Hematopoietic multipotent progenitor cell (in vitro differentiated cells): ENCODE measurements around the gene FBXW8. TPM values are rescaled to one million over a fixed set of nuclear protein-coding genes. Genes with fewer than 3 reads are reported as not detected.
A peak's percentile ranks its signal among the peaks of the same experiment; 100 is the strongest.

ENCODE experiments used
- DNase-seq, 3 donors: peaks; one replicate each; pipeline ENCODE4 v3.0.0-alpha.2; 2011 to 2015; ENCODE audit warnings: low read depth in 2 of 3, low spot score in 2 of 3
- total RNA-seq: library from RNA; depleted of rRNA; stranded (reverse); fragments of >200 nt; gene quantifications from one replicate; pipeline ENCODE4 v1.2.3, GENCODE V29; 2012

Gene FBXW8
- total RNA-seq, 1 donor = 18.9 TPM

DNA sequence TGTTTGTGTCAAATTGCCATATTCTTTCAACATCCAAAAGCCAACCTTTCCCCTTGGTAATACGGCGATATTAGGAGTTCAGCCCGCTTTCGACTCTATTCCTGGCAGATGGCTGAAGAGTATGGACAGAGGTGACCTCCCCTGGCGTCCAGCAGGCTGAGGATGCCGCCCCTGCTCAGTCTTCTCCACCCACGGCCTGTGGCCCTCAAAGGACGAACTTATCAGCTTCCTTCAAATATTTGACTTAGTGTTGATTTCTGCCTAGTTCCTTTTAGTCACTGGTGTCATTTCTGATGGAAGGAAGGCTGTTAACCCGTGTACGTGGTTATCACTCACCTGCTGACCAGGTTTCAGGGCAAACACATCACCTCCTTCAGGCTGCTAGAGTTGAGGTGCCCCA lies 123.5 kb downstream of the FBXW8 start:
- no peak for DNase-seq

DNA sequence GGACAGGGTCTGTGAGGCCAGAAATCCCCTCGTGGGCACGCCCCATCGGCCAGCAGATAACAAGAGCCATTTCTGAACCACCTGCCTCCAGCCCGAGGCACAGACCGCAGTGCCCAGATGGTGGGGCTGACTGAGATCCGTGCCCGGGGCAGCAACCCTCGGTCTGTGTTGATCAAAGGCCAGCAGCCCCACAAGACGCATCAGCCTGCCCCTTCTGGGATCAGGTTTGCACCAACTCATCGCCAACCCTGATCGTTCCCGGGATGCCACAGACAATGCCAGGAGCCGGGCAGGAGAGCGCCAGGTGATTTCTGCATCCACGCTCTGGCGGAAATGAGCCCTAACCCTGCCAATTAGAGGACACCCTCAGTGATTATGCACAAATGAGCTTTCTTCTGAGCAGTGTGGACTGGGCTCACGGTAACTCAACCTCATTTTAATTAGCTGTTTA lies 124.0 kb downstream of the FBXW8 start:
- no peak for DNase-seq

DNA sequence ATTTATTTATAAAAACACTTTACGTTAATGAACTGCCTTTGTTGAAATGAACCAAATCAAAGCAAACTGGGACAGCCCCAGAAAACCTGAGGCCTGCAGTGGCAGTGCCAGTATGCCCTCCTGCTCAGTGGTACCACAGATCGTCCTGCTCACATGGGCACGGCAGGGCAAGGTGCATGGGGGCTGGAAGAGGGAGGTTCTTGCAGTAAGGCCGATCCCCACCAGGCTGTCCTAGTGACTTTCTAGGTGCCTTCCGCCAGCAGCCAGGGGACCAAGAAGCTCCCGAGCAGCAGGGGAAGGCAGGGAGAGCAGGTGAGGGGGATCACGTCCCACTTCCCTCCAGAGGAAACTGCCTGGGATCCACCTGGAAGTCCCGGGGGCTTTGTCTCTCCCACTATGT lies 124.5 kb downstream of the FBXW8 start:
- no peak for DNase-seq

DNA sequence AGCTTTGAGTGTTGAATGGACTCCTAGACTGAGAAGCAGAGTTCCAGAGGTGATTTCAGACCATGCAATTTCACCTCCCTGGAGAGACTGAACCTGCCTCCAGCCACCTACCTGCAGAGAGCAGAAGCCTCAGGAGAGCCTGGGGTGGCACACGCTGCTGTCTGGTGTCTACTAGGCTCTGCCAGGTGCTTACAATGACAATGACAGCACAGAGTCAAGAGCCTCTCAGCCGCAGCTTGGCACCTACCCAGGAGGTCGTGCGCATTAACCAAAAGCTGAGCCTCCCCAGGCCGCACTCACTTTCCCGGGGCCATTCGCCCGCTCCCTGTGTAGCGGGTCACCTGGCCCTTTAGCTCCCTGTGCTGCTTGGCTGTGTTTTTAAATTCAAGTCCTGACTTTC lies 125.3 kb downstream of the FBXW8 start:
- no peak for DNase-seq

DNA sequence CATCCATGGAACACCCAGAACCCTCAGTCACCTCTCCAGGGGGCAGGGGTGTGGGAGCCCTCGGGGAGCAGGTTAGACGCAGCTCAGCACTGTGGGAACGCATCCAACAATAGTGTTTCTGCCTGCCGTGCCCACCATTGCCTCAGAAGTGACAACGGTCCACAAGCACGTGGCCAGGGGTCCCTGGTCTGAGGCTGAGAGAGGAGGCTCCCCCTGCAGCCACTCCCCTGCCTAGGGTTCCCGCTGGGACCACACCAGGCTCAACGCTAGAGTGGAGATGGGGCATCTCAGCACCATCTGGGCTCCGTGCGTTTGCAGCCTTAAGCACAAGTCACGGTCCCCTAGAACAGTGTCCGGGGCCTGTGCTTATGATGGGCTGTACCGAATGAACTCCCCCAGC lies 125.8 kb downstream of the FBXW8 start:
- DNase-seq = no peak

DNA sequence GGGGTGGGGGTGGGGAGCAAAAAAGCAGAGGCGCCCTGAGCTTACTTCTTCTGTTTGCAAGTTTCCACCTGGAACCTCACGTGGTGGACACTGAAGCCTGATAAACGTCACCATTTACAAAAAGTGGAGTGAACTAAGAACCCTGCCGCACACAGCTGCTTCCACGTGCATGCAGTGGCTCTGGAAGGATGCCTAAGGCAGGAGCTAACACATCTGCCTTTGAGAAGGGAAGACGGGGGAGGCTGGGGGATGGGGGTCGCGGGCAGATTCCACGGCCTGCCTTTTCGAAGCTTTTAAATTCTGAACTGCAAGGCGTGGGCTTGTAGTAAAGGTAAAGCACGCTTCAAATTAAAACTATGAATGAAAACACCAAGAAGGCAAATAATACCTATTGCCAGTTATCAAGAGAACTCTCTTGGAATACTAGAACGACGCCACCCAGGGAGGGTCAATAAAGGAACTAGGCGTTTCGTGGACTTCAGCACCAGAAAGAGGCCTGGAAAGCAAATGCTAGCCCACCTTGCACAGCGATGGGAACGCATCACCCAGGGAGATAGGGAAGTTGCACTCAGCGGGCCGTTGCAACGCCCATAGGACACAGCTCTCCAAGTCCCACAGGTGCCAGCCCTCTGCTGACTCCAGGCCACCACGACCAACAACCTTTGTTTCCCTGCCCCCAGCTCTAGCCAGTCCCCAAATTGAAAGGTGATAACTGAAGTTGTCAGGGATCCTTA lies 126.7 kb downstream of the FBXW8 start:
- DNase-seq = no peak

DNA sequence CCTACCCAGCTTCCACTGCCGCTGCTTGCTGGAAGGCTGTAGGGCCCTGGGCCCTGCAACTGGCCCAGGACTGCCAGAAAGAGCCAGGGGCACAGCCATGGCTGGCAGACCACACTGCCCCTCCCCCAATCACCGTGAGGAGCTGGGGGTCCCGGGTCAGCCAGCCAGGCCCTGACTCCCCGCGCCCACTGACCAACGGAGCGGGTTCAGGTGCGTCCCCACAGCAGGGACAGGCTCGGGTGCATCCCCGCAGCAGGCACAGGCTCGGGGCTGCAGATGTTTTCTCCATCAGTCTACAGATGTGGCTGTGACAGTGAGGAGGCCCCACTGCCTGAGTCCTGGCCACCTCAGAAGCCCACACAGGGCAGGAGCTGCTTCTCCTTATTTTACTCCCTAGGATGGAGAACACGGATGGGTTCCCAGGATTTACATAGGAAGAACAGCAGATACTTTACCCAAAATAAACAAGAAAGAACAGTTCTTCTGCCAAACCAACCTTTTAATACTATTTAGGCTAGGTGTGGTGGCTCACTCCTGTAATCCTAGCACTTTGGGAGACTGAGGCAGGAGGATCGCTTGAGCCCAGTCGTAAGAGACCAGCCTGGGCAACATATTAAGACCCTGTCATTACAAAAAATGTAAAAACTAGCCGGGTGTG lies 127.4 kb downstream of the FBXW8 start:
- DNase-seq = no peak

DNA sequence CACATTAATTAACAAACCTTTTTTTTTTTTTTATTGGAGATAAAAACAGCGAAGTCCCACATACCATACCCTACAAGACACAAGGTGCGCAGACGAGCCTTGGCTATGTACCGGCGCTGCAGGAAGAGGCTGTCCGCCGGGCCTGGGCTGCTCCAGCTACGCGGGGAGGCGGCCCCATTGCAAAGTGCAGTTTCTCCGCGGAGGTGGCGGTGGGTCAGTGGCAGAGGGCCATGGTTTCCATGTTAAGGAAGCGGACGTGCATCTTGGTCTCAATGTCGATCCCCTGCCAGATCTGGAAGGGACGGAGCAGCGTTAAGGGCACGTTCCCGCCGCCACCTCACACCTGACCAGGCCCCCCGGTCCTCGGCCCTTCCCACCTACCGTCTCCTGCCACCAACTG lies 128.2 kb downstream of the FBXW8 start:
- DNase-seq = no peak

DNA sequence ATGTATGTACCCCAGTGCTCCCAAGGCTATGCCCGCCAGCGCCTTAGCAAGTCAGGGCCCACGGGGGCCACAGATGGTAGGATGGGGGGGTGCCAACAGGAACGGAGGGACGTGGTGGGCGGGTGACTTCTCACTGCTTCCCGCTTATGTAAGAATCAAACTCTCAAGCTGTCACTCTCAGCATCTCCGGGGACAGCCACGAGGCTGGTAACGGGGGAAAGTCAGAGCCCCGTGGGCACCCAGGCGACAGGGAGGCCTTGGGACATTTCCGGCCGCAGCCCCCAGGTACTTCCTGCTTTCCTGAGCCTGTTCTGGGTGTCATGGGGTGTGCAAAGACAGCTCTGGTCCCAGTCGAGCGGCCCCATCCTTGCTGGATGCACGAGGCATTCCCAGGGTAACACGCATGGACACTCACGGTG lies 129.2 kb downstream of the FBXW8 start:
- no peak for DNase-seq

DNA sequence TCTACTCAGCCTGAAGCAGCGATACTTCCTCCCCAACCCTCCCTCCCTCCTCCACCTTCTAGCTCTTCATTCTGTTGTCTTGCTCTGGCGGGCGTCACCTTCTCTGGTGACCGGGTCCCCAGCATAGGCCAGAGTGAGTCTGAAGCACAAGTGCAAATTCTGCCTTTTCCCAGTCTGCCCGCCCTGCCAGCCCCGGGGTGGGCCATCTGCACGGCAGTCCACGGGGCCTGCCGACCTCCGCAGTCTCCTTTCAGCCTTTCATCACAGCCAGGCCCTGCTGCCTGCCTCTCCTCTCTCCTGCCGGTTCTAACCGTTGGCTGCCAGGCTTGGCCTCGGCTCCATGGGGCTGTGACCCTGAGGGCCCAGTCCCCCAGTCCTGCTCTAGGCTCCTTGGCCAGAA lies 129.7 kb downstream of the FBXW8 start:
- DNase-seq = peak in 1 of 3 donors; percentile 31

DNA sequence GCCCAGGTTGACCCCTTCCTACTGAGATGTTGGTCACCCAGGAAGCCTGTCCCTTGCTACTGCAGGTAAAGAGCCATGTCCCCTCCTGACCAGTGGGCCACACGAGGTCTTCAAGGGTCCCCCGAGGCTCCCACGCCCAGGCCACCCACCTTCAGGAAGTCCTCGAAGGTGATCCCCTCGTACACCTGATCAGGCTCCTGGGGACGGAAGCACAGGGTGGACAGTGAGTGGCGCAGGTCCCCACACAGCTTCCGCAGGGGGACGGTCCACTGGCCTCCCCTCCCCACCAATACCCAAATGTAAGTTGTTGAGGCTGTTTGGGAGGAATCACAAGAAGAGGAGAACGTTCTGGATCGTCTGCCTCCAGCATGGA lies 131.0 kb downstream of the FBXW8 start:
- DNase-seq = no peak

DNA sequence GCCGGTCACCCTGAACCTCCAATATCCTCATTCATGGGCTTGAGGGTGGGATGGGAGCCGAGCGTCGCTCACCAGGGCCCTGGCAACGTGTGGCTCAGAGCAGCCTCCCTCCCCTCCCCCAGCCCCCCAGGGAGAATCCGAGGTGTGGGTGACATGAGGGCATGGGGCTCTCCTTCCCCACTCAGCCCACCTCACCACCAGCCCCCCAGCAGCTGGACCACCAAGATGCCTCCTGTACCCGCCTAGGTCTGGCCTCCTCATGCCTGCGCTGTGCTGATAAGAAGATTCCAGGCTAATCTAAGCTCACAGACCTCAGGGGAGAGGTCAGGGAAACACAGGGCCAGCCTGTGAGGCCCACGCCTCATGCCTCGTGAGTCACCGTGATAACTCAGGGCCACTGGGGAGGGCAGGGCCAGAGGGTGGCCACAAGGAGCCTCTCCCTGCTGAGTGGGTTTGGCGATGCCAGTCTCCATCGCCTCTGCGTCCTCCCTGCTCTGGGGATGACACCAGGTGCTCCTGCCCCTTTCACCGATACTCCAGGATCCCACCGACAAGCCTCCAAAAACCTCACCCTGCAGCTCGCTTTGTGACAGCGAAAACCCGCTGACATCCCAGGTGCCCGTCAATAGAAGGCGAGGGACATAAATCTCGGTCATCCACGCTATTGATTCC lies 131.6 kb downstream of the FBXW8 start:
- peak in 2 of 3 donors; percentile 90 to 94 for DNase-seq

DNA sequence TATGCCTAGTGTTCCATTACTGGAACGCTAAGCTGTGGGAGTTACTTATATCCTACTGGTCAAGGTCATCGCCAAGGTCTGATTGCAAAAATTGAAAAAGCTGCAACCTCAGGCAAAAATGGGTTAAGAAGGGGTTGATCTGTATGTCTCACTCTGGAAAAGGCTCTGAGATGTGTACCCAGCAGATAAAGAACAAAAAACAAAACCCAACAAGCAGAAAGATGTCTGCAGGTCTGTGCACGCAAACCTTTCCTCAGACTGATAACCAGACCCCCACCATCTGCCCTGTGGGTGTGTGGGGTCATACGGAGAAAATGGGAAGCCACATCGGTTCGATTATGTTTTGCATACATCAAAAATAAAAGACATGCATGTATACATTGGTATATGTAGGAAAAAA lies 132.1 kb downstream of the FBXW8 start:
- peak in 1 of 3 donors; percentile 27 for DNase-seq

DNA sequence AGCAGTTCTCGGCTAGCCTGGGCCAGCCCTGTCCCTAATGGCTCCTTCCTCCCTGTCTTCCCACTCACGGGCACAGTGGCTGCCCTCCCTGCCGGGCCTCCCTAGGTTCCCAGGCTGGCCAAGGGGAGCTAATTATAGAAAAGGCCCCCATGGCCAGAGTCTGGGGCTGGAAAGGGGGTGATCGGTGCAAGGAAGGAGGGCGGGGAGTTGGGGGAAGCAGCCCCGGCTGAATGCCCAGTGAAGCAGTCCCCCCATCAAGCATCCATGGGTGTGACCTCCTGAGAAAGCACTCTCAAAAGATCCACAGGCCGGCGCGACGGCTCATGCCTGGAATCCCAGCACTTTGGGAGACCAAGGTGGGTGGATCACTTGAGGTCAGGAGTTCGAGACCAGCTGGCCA lies 133.6 kb downstream of the FBXW8 start:
- DNase-seq = no peak

DNA sequence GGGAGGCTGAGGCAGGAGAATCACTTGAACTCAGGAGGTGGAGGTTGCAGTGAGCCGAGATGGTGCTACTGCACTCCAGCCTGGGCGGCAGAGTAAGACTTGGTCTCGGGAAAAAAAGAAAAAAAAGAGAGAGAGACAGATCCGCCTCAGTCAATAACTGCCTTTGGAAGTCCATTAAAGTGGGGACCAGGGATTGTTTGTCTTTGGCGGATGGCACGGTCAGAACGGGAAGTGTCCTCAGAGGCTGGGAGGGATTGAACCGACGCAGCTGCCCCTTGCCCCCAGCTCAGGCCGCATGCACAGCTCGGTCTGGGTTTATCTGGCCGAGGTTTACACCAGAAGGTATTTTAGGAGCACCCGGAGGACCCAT lies 134.0 kb downstream of the FBXW8 start:
- DNase-seq = no peak

DNA sequence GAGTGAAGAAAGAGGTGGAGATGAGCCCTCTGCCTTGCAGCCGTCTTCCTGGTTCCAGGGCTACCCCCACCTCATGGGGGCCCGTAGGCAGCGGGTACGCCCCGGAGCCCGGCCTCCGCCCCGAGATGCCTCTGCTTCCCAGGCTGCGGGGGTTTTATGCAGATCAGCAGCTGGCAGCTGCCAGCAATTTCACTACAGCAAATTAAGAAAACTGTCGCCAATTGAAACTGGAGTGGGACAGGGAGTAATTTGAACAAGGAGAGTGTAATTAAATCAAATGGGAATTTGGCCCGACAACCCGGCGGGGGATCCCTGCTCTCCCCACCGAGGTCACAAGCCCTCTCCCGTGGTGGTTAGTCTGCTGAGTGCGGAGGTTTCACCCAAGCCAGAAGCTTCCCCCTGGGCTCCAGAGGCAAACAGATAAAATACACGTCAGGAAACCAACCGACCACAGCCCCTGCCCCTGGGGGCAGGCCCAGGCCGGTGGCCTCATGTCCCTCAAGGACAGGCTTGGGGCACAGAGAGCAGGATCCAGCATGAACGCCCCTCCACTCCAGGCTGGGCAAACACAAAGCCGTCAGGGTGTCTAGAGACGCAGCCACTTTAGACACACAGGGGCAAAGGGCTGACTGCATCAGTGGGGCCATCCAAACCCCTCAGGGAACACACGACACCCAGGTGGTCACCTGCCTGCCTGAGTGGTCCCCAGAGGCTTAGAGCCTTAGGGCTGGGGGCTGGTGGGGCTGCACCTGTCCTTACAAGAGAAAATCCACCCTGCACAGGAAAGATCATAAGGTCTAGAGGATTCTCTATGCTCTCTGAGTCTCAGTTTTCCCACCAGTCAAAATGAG lies 134.6 kb downstream of the FBXW8 start:
- peak in 2 of 3 donors; percentile 68 to 74 for DNase-seq

DNA sequence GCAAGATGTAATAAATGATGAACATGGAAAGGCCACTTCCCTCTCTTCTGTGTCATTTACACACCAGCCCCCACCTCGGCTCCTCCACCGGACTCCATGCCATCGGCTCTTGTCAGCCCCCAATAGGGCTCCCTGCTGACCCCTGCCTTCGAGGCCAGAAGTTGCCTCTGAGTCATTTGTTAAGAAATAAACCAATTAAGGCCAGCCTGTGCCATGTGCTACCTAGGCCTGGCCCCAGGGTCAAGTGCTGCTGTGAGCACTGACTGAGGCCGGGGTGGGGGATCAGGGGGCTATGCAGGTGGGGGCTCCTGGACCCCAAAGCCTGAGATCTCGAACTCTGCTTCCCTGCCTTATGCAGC lies 135.2 kb downstream of the FBXW8 start:
- DNase-seq = peak in 2 of 3 donors; percentile 25 to 60

DNA sequence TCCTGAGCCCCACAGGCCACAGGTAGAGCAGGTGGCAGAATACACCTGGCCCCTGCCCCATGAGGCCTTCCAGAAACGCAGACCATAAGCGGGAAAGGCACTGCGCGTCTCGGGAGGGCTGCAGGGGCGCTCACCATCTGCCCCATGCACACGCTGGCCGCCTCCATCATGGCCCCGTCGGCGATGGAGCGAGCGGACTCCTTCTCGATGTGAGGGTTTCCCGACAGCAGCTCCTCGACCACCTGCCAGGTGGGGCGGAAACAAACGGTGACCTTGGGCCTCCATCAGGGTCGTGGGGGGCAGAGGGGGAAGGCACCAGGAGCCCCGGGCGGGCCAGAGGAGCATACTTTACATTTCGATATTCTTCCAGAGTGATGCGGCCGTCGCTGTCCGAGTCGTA lies 135.7 kb downstream of the FBXW8 start:
- no peak for DNase-seq

DNA sequence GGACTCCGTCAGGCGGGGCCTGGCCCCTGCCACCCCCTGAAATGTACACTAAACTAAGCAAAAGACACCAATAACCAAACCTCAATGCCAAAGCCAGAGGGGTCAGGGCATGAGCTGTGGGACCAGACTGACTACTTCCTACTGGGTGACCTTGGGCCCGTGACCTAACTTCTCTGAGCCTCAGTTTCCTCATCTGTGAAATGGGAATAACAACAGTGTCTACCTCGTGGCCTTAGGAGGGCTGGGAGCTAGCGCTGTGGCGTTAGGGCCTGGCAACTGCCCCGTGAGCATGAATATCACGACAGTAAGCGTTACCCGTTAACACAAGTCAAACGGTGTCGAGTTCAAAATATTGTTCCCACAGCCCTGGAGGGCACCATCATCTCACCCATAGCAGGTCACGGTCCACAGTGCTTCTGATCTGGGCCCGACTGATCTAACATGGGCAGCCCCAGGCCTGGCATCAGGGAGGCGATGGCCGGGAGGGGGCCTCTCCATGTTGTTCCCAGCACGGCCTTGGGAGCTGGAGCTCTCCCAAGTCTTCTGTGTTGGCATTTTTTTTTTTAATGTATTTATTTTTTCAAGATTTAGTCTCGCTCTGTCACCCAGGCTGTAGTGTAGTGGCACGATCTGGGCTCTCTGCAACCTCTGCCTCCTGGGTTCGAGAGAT lies 136.2 kb downstream of the FBXW8 start:
- no peak for DNase-seq

DNA sequence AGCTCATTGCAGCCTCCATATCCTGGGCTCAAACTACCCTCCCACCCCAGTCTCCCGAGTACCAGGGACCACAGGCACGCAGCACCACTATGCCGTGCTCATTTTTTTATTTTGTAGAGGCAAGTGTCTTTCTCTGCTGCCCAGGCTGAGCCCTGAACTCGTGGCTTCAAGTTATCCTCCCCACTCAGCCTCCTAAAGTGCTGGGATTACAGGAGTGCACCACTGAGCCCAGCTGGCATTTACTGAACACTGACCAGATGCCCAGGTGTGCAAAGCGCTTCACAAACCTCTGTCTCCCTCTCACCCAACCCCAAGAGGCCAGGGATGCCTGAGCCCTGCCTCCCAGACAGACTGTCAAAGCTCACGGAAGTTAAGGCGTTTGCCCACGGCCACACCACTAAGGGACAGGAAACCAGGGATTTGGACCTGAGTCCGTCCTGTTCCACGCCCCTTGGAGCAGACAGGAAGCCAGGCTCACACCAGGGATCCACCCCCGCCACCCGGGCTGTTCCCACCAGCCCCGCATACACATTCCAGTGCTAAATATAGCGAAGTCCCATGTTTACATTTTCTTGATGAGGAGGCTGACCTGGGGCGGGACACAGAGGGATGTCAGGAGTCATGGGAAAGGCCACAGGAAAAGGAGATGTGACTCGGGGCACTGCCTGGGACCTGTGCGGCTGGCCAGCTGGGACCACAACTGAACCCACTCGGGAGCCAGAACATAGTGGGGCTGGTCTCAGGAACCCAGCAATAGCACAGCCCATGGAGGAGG lies 137.2 kb downstream of the FBXW8 start:
- DNase-seq = no peak
